ENCODE data around the gene TCF7L2. TPM values are rescaled to one million over a fixed set of nuclear protein-coding genes. Genes with fewer than 3 reads are reported as not detected.

TCF7L2 gene
- total RNA-seq, 3 donors from 2014 or later, result 33.1 to 44.2 (median 34.1) TPM

DNA sequence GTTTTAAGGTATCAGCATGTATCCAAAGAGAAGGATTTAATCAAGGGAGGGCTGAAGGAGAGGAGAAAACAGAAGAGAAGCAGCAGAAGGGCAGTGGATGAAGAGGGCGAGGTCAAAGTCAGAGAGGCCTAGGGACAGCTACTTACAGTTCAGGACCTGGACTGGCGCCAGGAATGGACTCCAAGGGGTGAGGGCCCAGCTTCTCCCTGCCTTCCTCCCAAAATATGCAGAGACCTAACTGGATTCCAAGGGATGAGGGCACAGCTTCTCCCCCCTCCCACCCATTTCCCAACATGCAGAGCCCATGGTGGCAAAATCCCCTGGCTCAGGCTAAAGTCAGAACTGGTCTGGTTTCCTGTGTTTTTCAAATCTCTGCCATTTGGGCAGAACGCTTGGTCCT is 3.4 kb upstream of the TCF7L2 start:
- intact Hi-C loops (cut with DNase I; ENCODE audit: low total_unique reads), result no loop called here
- TF ChIP-seq POLR2AphosphoS5 (IDR thresholded peaks at IDR 0.05), result no peak
- no peak for TF ChIP-seq POLR2A (IDR thresholded peaks at IDR 0.05)
- TF ChIP-seq CTCF (IDR thresholded peaks at IDR 0.05), result no peak
- no peak for DNase-seq (ENCODE audit: low spot score in 2 of 2)
- H3K9me3 ChIP-seq, result no peaks in the 10 kb centered on the region
- no peaks in the 10 kb centered on the region for H3K27me3 ChIP-seq
- no peak overlapping the region for H3K4me3 ChIP-seq
- peak overlapping the region in 1 of 2 donors; percentile 39 for H3K27ac ChIP-seq
- H3K36me3 ChIP-seq, result no peaks in the 10 kb centered on the region
- H3K4me1 ChIP-seq, result no peaks in the 10 kb centered on the region

- no peaks in the 10 kb centered on the region for H3K4me1 ChIP-seq
- no peaks in the 10 kb centered on the region for H3K36me3 ChIP-seq
- no peaks in the 10 kb centered on the region for H3K9me3 ChIP-seq
- DNase-seq (ENCODE audit: low spot score in 2 of 2), result no peak
- no peak for TF ChIP-seq CTCF (IDR thresholded peaks at IDR 0.05)
- no peak for TF ChIP-seq POLR2A (IDR thresholded peaks at IDR 0.05)
- no peak for TF ChIP-seq POLR2AphosphoS5 (IDR thresholded peaks at IDR 0.05)
- H3K4me3 ChIP-seq, result no peak overlapping the region
- no peaks in the 10 kb centered on the region for H3K27me3 ChIP-seq
- intact Hi-C loops (cut with DNase I; ENCODE audit: low total_unique reads), result no loop called here
- H3K27ac ChIP-seq, result peak overlapping the region; percentile 49 to 97
Observed at GRCh38 chr10:112948196-112948595, 1.9 kb upstream of the TCF7L2 start.

GRCh38 chr10:112949143-112949823 is 764 bp upstream of the TCF7L2 start:
- Histone ChIP-seq H3K27me3 (no peaks in the 10 kb centered on the region), H3K36me3 (no peaks in the 10 kb centered on the region), H3K27ac (peak overlapping the region; percentile 84 to 97), H3K9me3 (no peaks in the 10 kb centered on the region), H3K4me3 (peak overlapping the region; percentile 78 to 86 (median 79)), H3K4me1 (peaks cover 0 to 6% of the 10 kb centered on the region in 2 donors)
- TF ChIP-seq POLR2A (IDR thresholded peaks at IDR 0.05) (no peak), POLR2AphosphoS5 (IDR thresholded peaks at IDR 0.05) (no peak), CTCF (IDR thresholded peaks at IDR 0.05) (no peak)
- intact Hi-C loops (cut with DNase I; ENCODE audit: low total_unique reads), result no loop called here
- no peak for DNase-seq (ENCODE audit: low spot score in 2 of 2)

DNA sequence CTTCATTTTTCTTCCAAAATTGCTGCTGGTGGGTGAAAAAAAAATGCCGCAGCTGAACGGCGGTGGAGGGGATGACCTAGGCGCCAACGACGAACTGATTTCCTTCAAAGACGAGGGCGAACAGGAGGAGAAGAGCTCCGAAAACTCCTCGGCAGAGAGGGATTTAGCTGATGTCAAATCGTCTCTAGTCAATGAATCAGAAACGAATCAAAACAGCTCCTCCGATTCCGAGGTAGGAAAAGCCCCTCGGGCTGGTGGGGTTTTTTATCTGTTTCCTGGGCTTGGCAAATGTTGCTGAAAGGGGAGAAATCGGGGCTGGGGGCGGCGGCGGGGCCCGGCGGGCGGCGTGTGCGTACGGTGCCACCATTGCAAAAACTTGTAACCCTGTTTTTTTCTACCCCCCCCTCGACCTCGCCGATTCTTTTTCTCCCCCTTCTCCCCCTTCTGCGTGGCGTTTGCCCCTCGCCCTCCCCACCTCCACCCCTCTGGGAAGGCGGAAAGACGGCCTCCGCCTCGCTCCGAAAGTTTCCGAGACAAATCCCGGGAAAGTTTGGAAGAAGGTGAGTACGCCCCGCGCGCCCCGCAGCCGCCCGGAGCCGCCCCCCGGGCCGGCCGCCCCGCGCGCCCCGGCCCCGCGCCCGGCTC is 789 bp downstream of the TCF7L2 start:
- Histone ChIP-seq H3K27ac (peak overlapping the region; percentile 97 to 99), H3K27me3 (no peaks in the 10 kb centered on the region), H3K4me1 (peaks cover 0 to 10% of the 10 kb centered on the region in 2 donors), H3K9me3 (no peaks in the 10 kb centered on the region), H3K36me3 (no peaks in the 10 kb centered on the region), H3K4me3 (peak overlapping the region; percentile 78 to 86 (median 79))
- DNase-seq (ENCODE audit: low spot score in 2 of 2), result peak in 1 of 2 donors; percentile 31
- TF ChIP-seq CTCF (IDR thresholded peaks at IDR 0.05) (no peak), POLR2A (IDR thresholded peaks at IDR 0.05) (no peak), POLR2AphosphoS5 (IDR thresholded peaks at IDR 0.05) (peak in 1 of 3 donors; percentile 18)
- intact Hi-C loops (cut with DNase I; ENCODE audit: low total_unique reads), result no loop called here
